ENCODE results near the gene DOCK8. TPM values are rescaled to one million over a fixed set of nuclear protein-coding genes. Genes with fewer than 3 reads are reported as not detected.

The DOCK8 gene
- total RNA-seq, 4 donors from 2014 or later = 9.0 to 17.9 (median 13.6) TPM

- 39 to 96% methylated on average over 2 of the region's 2 CpGs for WGBS, 2 donors
- no peak overlapping the region for H3K4me3 ChIP-seq
- TF ChIP-seq POLR2A (IDR thresholded peaks at IDR 0.05) (no peak), EP300 (IDR thresholded peaks at IDR 0.05) (no peak)
- TF ChIP-seq, protein P1, sequence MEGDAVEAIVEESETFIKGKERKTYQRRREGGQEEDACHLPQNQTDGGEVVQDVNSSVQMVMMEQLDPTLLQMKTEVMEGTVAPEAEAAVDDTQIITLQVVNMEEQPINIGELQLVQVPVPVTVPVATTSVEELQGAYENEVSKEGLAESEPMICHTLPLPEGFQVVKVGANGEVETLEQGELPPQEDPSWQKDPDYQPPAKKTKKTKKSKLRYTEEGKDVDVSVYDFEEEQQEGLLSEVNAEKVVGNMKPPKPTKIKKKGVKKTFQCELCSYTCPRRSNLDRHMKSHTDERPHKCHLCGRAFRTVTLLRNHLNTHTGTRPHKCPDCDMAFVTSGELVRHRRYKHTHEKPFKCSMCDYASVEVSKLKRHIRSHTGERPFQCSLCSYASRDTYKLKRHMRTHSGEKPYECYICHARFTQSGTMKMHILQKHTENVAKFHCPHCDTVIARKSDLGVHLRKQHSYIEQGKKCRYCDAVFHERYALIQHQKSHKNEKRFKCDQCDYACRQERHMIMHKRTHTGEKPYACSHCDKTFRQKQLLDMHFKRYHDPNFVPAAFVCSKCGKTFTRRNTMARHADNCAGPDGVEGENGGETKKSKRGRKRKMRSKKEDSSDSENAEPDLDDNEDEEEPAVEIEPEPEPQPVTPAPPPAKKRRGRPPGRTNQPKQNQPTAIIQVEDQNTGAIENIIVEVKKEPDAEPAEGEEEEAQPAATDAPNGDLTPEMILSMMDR (IDR thresholded peaks at IDR 0.05) = no peak
These were observed 235.4 kb downstream of the DOCK8 start for GRCh38 chr9:450057-450456.

GRCh38 chr9:450561-450960 lies 235.9 kb downstream of the DOCK8 start:
- peaks cover 0 to 4% (median 0%) of the 10 kb centered on the region in 3 donors for H3K36me3 ChIP-seq
- TF ChIP-seq, protein P1 (IDR thresholded peaks at IDR 0.05) = no peak
- TF ChIP-seq POLR2A (IDR thresholded peaks at IDR 0.05) (no peak), EP300 (IDR thresholded peaks at IDR 0.05) (no peak)
- 74 to 76% methylated on average over 4 of the region's 4 CpGs for WGBS, 2 donors

More at GRCh38 chr9:450057-450456, 235.4 kb downstream of the DOCK8 start:
- H3K9me3 ChIP-seq = no peaks in the 10 kb centered on the region
- no peak for DNase-seq (ENCODE audit: low spot score in 2 of 2)
- H3K36me3 ChIP-seq = peaks cover 0 to 4% (median 0%) of the 10 kb centered on the region in 3 donors
- H3K27me3 ChIP-seq = no peaks in the 10 kb centered on the region
- no peak overlapping the region for H3K27ac ChIP-seq
- H3K4me1 ChIP-seq = no peaks in the 10 kb centered on the region

DNA sequence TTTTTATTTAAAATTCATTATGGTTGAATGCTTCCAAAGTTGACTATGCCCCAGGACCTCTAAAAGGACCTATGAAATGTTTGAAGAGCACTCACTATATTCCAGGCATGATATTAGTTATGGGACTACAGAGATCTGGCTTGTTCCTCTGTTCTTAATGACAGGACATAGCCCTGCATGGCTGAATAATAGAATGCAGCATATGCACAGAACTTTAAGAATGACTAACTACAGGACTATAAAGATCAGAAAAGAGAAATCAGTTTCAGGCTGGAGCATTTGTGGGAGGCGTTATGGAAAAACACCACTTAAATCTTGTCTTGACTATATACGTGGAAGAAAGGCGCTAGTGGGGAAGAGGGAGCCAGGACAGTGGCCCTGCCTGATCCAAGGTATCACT lies 239.2 kb downstream of the DOCK8 start:
- no peak for DNase-seq (ENCODE audit: low spot score in 2 of 2)
- Histone ChIP-seq H3K4me1 (no peaks in the 10 kb centered on the region), H3K4me3 (no peak overlapping the region), H3K27me3 (no peaks in the 10 kb centered on the region), H3K27ac (no peak overlapping the region), H3K36me3 (peaks cover 0 to 4% (median 0%) of the 10 kb centered on the region in 3 donors), H3K9me3 (no peaks in the 10 kb centered on the region)
- no peak for TF ChIP-seq EP300 (IDR thresholded peaks at IDR 0.05)
- TF ChIP-seq, protein P1 (IDR thresholded peaks at IDR 0.05) = no peak
- TF ChIP-seq POLR2A (IDR thresholded peaks at IDR 0.05) = no peak
- 86 to 87% methylated on average over 3 of the region's 3 CpGs for WGBS, 2 donors

More at GRCh38 chr9:450561-450960, 235.9 kb downstream of the DOCK8 start:
- Histone ChIP-seq H3K4me3 (no peak overlapping the region), H3K27ac (no peak overlapping the region), H3K9me3 (no peaks in the 10 kb centered on the region), H3K4me1 (no peaks in the 10 kb centered on the region), H3K27me3 (no peaks in the 10 kb centered on the region)
- DNase-seq (ENCODE audit: low spot score in 2 of 2) = no peak

GRCh38 chr9:456365-456764 lies 241.7 kb downstream of the DOCK8 start:
- Histone ChIP-seq H3K4me3 (no peak overlapping the region), H3K27me3 (no peaks in the 10 kb centered on the region), H3K9me3 (no peaks in the 10 kb centered on the region), H3K36me3 (no peaks in the 10 kb centered on the region), H3K4me1 (no peaks in the 10 kb centered on the region), H3K27ac (no peak overlapping the region)
- no peak for TF ChIP-seq EP300 (IDR thresholded peaks at IDR 0.05)
- TF ChIP-seq POLR2A (IDR thresholded peaks at IDR 0.05) = no peak
- TF ChIP-seq, protein P1 (IDR thresholded peaks at IDR 0.05) = no peak
- WGBS, 2 donors = 58 to 60% methylated on average over 6 of the region's 6 CpGs
- DNase-seq (ENCODE audit: low spot score in 2 of 2) = no peak

- TF ChIP-seq EP300 (IDR thresholded peaks at IDR 0.05) = no peak
- no peak for TF ChIP-seq POLR2A (IDR thresholded peaks at IDR 0.05)
- TF ChIP-seq, protein P1 (IDR thresholded peaks at IDR 0.05) = no peak
- DNase-seq (ENCODE audit: low spot score in 2 of 2) = no peak
- Histone ChIP-seq H3K36me3 (no peaks in the 10 kb centered on the region), H3K27me3 (no peaks in the 10 kb centered on the region), H3K4me1 (peaks cover 0 to 6% (median 0%) of the 10 kb centered on the region in 4 donors), H3K9me3 (no peaks in the 10 kb centered on the region), H3K4me3 (no peak overlapping the region), H3K27ac (no peak overlapping the region)
- 80 to 82% methylated on average over 6 of the region's 6 CpGs for WGBS, 2 donors
These were observed 243.9 kb downstream of the DOCK8 start for GRCh38 chr9:458590-458989.
